ENCODE results near the gene AWAT2. TPM values are rescaled to one million over a fixed set of nuclear protein-coding genes. Genes with fewer than 3 reads are reported as not detected.

The AWAT2 gene
- total and polyA plus RNA-seq, 10 of the 15 experiments (the other 5 are each of a cell fraction or from before 2014, with no cell fraction given) = not detected

- H3K36me3 ChIP-seq (ENCODE audit: control insufficient read depth in 2 of 2, insufficient read depth in 2 of 2, low read length in 1 of 2) = no peaks in the 10 kb centered on the region
- no peak overlapping the region for H3K27ac ChIP-seq (ENCODE audit: control insufficient read depth, insufficient read depth)
- H3K27me3 ChIP-seq (replicated peaks in 1 of 2; ENCODE audit: control insufficient read depth in 2 of 2, insufficient read depth in 2 of 2, low read length in 1 of 2) = no peaks in the 10 kb centered on the region
- no peak overlapping the region for H2AFZ ChIP-seq (ENCODE audit: control insufficient read depth, low read depth, low read length)
- ChIA-PET RAD21 (ENCODE audit: unreplicated experiment) (no interaction called here), SMC1A (ENCODE audit: uncharacterized antibody, unreplicated experiment) (no interaction called here), CTCF (no interaction called here), POLR2A (no interaction called here)
- no peak for FAIRE-seq
- H3K4me3 ChIP-seq = no peak overlapping the region
- no peaks in the 10 kb centered on the region for H4K20me1 ChIP-seq (ENCODE audit: control insufficient read depth, insufficient read depth)
- no peaks in the 10 kb centered on the region for H3K4me1 ChIP-seq (ENCODE audit: control insufficient read depth, insufficient read depth, low read length)
- H3K9me3 ChIP-seq (replicated peaks; ENCODE audit: control insufficient read depth, insufficient read depth, low read length) = no peaks in the 10 kb centered on the region
- 0% methylated on average over 1 of the region's 1 CpG for WGBS (ENCODE audit: insufficient coverage, insufficient replicate concordance, low lambda C conversion rate, missing lambda C conversion rate)
- intact Hi-C loops (cut with micrococcal nuclease; ENCODE audit: unreplicated experiment) = no loop called here
- ATAC-seq = no peak
- in situ Hi-C loops (cut with MboI) = no loop called here
- TF ChIP-seq HCFC1 (IDR thresholded peaks at IDR 0.05; ENCODE audit: low read length) (no peak), FOXM1 (IDR thresholded peaks at IDR 0.05; ENCODE audit: low read depth, low read length) (no peak), NBN (IDR thresholded peaks at IDR 0.05) (no peak), ASH2L (IDR thresholded peaks at IDR 0.05; ENCODE audit: borderline replicate concordance, low read depth) (no peak), E2F4 (IDR thresholded peaks at IDR 0.05; ENCODE audit: low read depth, low read length) (no peak), HSF1 (IDR thresholded peaks at IDR 0.05; ENCODE audit: low read depth, low read length) (no peak), POU2F2 (IDR thresholded peaks at IDR 0.05; ENCODE audit: borderline replicate concordance, low read depth, low read length) (no peak), CBX5 (IDR thresholded peaks at IDR 0.05; ENCODE audit: low read depth) (no peak), TARDBP (IDR thresholded peaks at IDR 0.05; ENCODE audit: borderline replicate concordance) (no peak), CREB1 (IDR thresholded peaks at IDR 0.05; ENCODE audit: low read depth) (no peak), SUZ12 (IDR thresholded peaks at IDR 0.05; ENCODE audit: unreplicated experiment) (no peak), MYC (IDR thresholded peaks at IDR 0.05; ENCODE audit: insufficient read depth, insufficient read length, insufficient replicate concordance, low read length, severe bottlenecking) (no peak), YBX1 (IDR thresholded peaks at IDR 0.05) (no peak), POLR2AphosphoS2 (IDR thresholded peaks at IDR 0.05; ENCODE audit: low read depth, low read length) (no peak)
- no peak overlapping the region for H3K4me2 ChIP-seq (ENCODE audit: control insufficient read depth, insufficient read depth)
- no peak for DNase-seq (ENCODE audit: low read depth, low spot score)
- no peak overlapping the region for H3K9ac ChIP-seq (ENCODE audit: control insufficient read depth, insufficient read depth, low read length)
- no TSS peak for BruUV-seq (replicated peaks)
- no peaks in the 10 kb centered on the region for H3K79me2 ChIP-seq (ENCODE audit: control insufficient read depth, insufficient read depth, low read length)
These were observed 40.0 kb upstream of the AWAT2 start for GRCh38 chrX:70089604-70090297.
